Measurements from ENCODE around the gene MAD1L1. TPM values are rescaled to one million over a fixed set of nuclear protein-coding genes. Genes with fewer than 3 reads are reported as not detected.

MAD1L1 gene
- total and polyA plus RNA-seq, 2 of the 8 experiments (the other 6 are each of a cell fraction or from before 2014, with no cell fraction given), result 40.4 to 44.6 TPM

DNA sequence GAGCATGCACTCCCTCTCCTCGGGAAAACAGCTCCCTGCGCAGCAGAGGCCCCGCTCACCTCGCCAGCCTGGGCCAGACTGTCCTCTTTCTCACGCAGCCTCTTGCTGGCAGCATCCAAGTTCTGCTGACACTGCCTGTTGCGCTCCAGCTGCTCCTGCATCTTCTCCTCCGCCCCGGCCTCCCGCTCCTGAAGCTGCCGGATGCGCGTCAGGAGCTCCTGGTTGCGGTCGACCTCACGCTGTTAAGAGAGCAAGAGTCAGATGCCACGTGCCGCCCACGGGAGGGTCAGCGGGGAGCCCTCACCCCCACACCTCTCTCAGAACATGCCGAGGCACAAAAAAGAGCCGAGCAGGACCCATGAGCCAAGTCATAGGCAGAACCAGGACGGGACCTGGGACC, 10.2 kb downstream of the MAD1L1 start (continued):
- TF ChIP-seq CHD7 (IDR thresholded peaks at IDR 0.05; ENCODE audit: insufficient replicate concordance, low read length), result no peak
- TF ChIP-seq RNF2 (IDR thresholded peaks at IDR 0.05; ENCODE audit: borderline replicate concordance, low read depth, low read length, missing control alignments, poor library complexity, severe bottlenecking), result no peak
- no peak for TF ChIP-seq TAF1 (IDR thresholded peaks at IDR 0.05; ENCODE audit: low read depth, low read length)
- TF ChIP-seq MAFK (IDR thresholded peaks at IDR 0.05; ENCODE audit: low read depth, low read length), result no peak
